C1 segment of cervical spinal cord (tissue), 14 donors: Measurements from ENCODE around the gene ACMSD.
A peak's percentile ranks its signal among the peaks of the same experiment; 100 is the strongest.
"Not testable (repeated sequence)": the region's sequence is repeated elsewhere in the genome, so short reads cannot be mapped to it uniquely, and the experiment has no call there.

Experiments used
- DNase-seq, 14 donors: peaks; one replicate each; lab custom pipeline; 2025; lab: John Stamatoyannopoulos, UW

Gene ACMSD

GRCh38 chr2:134852518-134852917 is 14.1 kb downstream of the ACMSD start:
- no peak for DNase-seq

DNA sequence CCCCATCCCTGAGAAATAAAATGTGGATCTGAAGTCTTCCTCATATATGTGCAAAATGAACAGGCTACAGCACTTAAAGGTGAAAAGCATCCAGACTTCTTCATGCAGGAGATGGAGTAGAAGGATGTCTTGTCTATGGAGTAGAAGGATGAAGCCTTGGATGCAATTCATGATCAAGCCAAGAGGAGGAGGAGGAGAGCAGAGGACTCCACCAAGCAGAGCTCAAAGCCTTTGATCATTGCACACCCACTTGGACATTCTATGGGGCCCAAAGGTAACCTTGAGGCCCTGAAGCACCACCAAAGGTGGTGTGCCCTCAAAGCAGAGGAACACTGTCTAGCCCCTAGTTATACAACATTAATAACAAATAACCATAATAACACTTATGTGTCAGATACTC is 17.3 kb downstream of the ACMSD start:
- no peak for DNase-seq

DNA sequence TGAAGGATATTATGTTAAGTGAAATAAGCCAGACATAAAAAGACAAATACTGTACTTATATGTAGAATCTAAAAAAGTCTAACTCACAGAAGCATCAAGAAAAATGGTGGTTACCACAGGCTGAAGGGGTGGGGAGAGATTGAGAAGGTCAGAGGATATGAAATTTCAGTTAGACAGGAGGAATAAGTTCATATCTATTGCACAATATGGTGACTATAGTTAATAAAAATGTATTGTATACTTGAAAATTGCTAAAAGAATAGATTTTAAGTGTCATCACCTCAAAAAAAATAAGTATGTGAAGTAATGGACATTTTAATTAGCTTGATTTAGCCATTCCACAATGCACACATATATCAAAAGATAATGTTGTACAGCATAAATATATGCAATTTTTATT is 19.8 kb downstream of the ACMSD start:
- no peak for DNase-seq

GRCh38 chr2:134861173-134861572 is 22.8 kb downstream of the ACMSD start:
- no peak for DNase-seq

GRCh38 chr2:134862069-134862468 is 23.7 kb downstream of the ACMSD start:
- no peak for DNase-seq

- peak in 2 of 14 donors; percentile 13 to 19 for DNase-seq
Observed at GRCh38 chr2:134862674-134863073, 24.3 kb downstream of the ACMSD start.

- no peak for DNase-seq
Observed at GRCh38 chr2:134863446-134863845, 25.0 kb downstream of the ACMSD start.

DNA sequence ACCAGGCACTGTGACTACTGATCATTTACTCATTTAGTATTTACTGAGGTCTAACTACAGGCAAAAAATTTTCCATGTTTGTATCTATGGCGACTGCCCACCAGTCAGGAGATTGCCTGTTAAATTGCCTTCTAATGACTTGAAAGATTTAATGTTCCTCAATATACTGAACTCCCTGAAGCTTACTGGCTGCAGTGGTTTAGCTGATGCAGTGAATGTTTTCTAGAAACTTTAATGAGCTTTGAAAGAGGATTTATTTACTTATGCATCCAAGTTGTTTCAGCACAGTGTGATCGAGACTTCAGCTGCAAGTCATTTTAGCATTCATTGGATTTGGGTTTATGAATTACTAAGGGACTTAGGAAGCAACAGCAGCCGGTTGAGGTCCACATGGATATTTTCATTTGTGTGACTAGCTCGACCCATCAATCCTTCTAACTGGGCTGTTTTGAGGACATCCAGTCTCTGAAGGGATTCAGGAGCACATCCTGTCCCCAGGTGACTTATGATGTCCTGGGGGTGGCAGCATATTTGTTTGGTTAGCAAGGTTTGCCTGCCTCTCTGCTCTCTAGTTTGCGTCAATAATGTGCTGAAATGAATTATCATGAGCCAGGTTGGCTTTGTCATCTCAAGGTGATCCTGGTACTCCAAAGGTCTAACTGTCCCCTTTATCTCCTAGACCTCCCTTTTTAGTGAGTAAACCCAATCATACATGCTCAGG is 26.8 kb downstream of the ACMSD start:
- no peak for DNase-seq

- DNase-seq, result no peak
Observed at GRCh38 chr2:134866498-134867099, 28.2 kb downstream of the ACMSD start.

GRCh38 chr2:134869946-134870736 is 31.7 kb downstream of the ACMSD start:
- peak in 3 of 14 donors; percentile 8 to 54 (median 24) for DNase-seq

DNA sequence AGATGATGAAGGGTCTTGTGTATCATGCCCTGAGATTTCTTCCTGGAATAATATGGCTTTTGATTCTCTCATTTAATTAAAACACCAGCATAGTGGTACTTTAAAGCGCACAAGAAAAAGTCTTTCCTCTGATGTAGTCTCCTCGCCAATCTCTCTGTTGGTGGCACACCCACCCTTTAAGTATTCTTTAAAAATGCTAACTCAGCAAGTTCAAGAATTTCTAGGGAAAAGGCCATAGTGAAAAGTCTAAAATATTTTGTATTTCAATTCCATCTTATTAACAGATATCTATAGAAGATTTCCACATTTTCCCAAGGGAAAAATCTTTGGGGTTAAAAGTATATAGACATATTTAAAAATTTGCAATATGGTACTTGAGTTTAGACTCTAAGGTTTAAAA is 34.7 kb downstream of the ACMSD start:
- no peak for DNase-seq

DNA sequence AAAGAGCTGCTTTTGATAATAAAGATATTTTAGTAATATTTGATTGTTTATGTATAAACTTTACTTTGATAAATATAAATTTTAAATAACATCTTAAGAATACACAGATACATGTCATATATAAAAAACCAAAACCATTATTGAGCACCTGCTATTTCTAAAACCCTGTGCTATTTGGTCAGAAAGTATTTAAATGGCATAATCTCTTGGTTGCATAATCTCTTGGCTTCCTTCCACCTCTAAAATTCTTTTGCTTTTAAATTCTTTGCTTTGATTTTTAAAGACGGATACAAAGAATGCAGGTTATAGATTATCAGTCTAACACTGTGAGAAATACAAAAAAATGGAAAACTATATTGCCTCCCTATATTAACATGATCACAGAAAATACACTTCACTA is 36.9 kb downstream of the ACMSD start:
- no peak for DNase-seq

DNA sequence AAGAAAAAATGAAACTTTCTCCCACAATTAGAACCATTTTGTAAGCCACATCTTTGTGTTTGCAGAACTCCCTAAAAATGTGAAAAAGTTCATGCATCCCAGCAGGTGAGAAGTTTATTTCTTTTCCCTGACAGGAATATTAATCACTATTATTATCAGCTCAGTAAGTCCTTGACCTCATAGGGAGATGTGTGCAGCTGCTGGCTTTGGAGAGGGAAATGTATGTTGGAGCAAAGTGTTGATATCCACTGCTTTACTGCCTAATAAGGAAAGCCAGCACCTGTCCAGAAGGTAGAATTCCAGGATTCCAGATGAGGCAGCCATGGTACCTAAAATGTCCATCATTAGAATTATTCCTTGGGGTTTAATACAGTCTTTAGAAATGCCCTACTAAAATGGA is 44.4 kb downstream of the ACMSD start:
- DNase-seq, result no peak

GRCh38 chr2:134883552-134884293 is 45.3 kb downstream of the ACMSD start:
- DNase-seq, result no peak

DNA sequence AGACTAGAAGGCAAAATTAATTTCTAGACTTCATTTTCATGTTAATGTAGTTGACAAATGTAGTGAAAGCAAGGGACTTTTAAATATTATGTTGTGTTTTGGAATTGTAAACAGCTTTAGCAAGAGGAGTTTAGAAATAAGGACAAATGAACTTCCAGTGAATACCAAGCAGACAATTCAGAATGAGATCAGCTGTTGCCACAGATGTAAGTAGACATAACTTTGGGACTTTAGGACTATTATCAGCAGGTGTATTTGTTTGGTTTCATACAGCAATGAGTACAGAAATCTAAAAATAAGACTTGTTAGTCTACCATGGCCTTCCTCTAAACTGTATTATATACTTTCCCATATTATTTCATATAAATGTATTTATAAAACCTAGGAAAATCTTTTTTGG is 46.0 kb downstream of the ACMSD start:
- DNase-seq, result no peak

DNA sequence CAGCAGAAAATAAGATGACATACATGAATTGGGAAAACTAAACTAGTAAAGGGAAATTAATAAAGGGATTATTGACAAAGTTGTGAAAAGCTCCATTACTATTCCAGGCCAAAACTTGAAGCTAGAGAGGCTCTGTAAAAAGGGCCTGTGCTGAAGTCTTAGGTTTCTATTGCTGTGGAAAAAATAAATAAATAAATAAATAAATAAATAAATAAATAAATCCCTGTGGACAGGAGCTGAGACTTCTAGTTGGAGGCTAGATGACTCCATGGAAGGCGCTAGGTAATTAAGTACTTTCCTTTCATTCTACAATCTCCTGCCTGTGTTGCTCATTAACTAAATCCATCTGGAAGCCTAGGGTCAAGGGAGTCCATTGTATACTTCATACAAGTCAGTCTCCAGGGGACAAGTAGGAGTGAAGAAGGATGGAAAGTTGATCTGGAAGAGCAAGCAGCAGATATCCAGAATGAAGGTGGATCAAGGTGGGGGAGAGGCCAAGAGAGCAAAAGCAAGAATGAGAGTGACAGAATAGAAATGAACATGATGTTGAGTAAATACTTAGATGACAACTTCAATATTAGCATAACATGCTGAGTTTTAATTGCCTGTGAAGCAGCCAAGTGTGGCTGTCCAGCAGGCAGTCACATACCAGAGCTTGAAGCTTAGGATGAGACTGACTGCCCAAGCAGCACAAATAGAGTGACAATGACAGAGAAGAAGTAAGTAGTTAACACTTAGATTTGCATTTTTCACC is 54.0 kb downstream of the ACMSD start:
- DNase-seq, result no peak

DNA sequence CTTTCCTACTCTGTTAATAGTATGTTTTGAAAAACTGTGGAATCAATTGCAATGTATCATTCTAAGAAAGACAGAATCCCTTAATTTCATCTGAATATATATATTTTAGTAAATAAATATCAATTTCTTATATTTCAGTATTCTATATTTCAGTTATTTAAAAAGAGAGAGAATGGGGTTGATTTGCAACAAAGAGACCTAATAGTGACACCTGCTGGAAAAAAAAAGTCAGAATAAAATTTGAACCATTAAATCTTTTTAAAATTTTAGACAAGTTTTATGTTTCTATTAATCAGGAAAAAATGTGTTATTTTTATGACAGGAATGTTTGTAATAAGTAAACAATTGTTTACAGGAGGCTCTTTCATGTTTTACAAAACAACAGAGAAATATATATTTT is 59.5 kb downstream of the ACMSD start:
- no peak for DNase-seq

- DNase-seq, result no peak
Observed at GRCh38 chr2:134899204-134899603, 60.8 kb downstream of the ACMSD start.

DNA sequence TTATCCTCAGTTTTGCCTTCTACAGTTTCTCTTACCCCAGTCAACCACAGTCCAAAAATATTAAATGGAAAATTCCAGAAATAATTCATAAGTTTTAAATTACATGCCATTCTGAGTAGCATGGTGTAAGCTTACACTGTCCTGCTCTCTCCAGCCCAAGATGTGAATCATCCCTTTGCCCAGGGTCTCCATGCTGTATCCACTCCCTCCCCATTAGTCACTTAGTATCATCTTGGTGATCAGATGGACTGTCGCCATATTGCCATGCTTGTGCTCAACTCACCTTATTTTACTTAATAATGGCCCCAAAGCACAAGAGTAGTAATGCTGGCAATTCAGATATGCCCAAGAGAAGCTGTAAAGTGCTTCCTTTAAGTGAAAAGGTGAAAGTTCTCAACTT is 61.7 kb downstream of the ACMSD start:
- no peak for DNase-seq

GRCh38 chr2:134903701-134904100 is 65.3 kb downstream of the ACMSD start:
- not testable (repeated sequence) for DNase-seq

- no peak for DNase-seq
Observed at GRCh38 chr2:134905168-134905567, 66.8 kb downstream of the ACMSD start.
